Cardiac muscle cell (in vitro differentiated cells and primary cell): Measurements from ENCODE around the gene EYA4. TPM values are rescaled to one million over a fixed set of nuclear protein-coding genes. Genes with fewer than 3 reads are reported as not detected.

ENCODE experiments used
- DNase-seq, 2 donors: peaks; one replicate each; pipeline versions ENCODE4 v3.0.0 to v3.0.0-alpha.2; 2010 to 2017; ENCODE audit warnings: low read depth in 1 of 2, low spot score in 1 of 2
- H3K27ac ChIP-seq: fragments of 200-600 bp; sonication (generic); 2 replicates; pipeline ENCODE4 v1.5.1; 2016
- H3K27me3 ChIP-seq: fragments of 200-600 bp; sonication (generic); 2 replicates; pipeline ENCODE4 v1.6.0; 2016; ENCODE audit warnings: control low read depth
- H3K36me3 ChIP-seq: fragments of 200-600 bp; sonication (generic); 2 replicates; pipeline ENCODE4 v1.5.1; 2016; ENCODE audit warnings: control low read depth
- H3K4me1 ChIP-seq: fragments of 200-600 bp; sonication (generic); 2 replicates; pipeline ENCODE4 v1.8.1; 2017; ENCODE audit warnings: low read depth, mild to moderate bottlenecking, mixed run types
- H3K4me3 ChIP-seq: fragments of 200-600 bp; sonication (generic); 2 replicates; pipeline ENCODE4 v1.5.1; 2016; ENCODE audit warnings: mild to moderate bottlenecking
- H3K9me3 ChIP-seq: fragments of 200-600 bp; sonication (generic); 2 replicates; pipeline ENCODE4 v1.5.1; 2017; ENCODE audit warnings: low read depth, mild to moderate bottlenecking, control low read depth
- polyA plus RNA-seq: library from polyadenylated mRNA; unstranded; fragments of >200 nt; fragmentation: Nextera tagmentation; extraction: Ambion mirVana; gene quantifications from 2 replicates; pipeline ENCODE4 v1.2.1, GENCODE V29; 2016
- total RNA-seq: library from RNA; depleted of rRNA; stranded (reverse); fragments of >200 nt; gene quantifications from 2 replicates; pipeline ENCODE4 v1.2.3, GENCODE V29; 2016
- TF ChIP-seq, protein P1 (sequence below): IDR thresholded peaks from 2 replicates; pipeline ENCODE4 v1.5.1; 2012; ENCODE audit warnings: low read depth, mild to moderate bottlenecking, low read length

The EYA4 gene
- total and polyA plus RNA-seq, 2 experiments from 2014 or later, result 0.03 to 0.11 TPM

DNA sequence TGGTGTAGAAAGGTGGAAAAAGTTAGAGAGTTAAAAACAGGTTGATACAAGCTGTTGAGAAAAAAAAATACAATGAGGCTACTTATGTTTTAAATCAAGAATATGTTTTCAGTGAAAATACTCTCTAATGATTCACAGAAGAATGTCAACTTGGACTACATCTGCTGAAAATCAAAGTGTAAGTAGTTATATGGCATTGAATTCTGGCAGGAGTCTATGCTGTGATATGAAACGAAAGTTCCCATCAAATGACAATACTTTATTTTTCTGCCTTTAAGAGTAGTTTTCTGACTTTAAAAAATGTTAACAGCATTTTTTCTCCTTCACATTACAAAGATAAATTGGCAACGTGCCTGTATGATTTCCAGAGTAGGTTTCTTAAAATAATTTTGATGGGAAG, 158.3 kb downstream of the EYA4 start:
- no peaks in the 10 kb centered on the region for H3K27me3 ChIP-seq
- TF ChIP-seq, protein P1, sequence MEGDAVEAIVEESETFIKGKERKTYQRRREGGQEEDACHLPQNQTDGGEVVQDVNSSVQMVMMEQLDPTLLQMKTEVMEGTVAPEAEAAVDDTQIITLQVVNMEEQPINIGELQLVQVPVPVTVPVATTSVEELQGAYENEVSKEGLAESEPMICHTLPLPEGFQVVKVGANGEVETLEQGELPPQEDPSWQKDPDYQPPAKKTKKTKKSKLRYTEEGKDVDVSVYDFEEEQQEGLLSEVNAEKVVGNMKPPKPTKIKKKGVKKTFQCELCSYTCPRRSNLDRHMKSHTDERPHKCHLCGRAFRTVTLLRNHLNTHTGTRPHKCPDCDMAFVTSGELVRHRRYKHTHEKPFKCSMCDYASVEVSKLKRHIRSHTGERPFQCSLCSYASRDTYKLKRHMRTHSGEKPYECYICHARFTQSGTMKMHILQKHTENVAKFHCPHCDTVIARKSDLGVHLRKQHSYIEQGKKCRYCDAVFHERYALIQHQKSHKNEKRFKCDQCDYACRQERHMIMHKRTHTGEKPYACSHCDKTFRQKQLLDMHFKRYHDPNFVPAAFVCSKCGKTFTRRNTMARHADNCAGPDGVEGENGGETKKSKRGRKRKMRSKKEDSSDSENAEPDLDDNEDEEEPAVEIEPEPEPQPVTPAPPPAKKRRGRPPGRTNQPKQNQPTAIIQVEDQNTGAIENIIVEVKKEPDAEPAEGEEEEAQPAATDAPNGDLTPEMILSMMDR, result no peak
- no peaks in the 10 kb centered on the region for H3K4me1 ChIP-seq
- H3K27ac ChIP-seq, result no peak overlapping the region
- DNase-seq, result no peak
- H3K4me3 ChIP-seq, result no peak overlapping the region
- no peaks in the 10 kb centered on the region for H3K36me3 ChIP-seq
- no peaks in the 10 kb centered on the region for H3K9me3 ChIP-seq

DNA sequence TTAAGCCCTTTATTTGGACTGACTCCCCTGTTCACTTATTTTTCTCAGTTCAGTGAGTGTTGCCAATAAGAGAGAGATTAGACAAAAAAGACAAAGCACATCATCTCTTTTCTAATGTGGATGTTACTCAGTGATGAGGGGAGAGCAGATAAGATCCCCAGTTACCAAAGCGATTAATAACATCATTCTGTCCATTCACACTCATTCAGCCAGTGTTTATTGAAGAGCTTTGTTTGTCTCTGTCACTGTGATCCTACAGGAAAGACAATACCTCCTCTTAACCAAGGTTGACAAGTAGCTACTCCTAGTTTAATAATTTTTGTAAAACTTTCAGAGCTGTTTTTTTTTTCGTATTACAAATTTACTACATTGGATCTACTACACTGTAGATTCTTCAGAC, 163.0 kb downstream of the EYA4 start:
- Histone ChIP-seq H3K27me3 (no peaks in the 10 kb centered on the region), H3K36me3 (no peaks in the 10 kb centered on the region), H3K4me3 (no peak overlapping the region), H3K9me3 (no peaks in the 10 kb centered on the region), H3K4me1 (no peaks in the 10 kb centered on the region), H3K27ac (no peak overlapping the region)
- TF ChIP-seq, protein P1, result no peak
- no peak for DNase-seq

DNA sequence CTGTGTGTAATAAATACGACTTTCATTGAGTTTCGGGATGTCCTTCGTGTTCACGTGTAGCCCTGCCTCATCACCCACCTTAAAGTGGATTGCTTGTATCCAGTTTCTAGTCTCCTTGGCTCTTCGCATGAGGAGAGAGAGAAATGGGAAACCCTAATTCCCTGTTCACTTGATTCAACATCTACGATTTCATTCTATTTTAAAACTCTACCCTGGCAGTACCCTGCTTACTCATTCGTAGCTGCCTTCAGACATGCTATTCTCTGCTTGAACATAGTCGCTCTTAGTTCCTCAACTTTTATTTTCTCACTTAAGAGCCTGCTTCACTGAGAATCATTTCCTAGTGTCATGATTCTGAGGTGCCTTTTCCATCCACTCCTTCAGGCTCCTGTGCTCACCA, 163.6 kb downstream of the EYA4 start:
- no peaks in the 10 kb centered on the region for H3K36me3 ChIP-seq
- H3K27me3 ChIP-seq, result no peaks in the 10 kb centered on the region
- H3K4me3 ChIP-seq, result no peak overlapping the region
- no peaks in the 10 kb centered on the region for H3K9me3 ChIP-seq
- H3K27ac ChIP-seq, result no peak overlapping the region
- TF ChIP-seq, protein P1, result no peak
- DNase-seq, result no peak
- H3K4me1 ChIP-seq, result no peaks in the 10 kb centered on the region

DNA sequence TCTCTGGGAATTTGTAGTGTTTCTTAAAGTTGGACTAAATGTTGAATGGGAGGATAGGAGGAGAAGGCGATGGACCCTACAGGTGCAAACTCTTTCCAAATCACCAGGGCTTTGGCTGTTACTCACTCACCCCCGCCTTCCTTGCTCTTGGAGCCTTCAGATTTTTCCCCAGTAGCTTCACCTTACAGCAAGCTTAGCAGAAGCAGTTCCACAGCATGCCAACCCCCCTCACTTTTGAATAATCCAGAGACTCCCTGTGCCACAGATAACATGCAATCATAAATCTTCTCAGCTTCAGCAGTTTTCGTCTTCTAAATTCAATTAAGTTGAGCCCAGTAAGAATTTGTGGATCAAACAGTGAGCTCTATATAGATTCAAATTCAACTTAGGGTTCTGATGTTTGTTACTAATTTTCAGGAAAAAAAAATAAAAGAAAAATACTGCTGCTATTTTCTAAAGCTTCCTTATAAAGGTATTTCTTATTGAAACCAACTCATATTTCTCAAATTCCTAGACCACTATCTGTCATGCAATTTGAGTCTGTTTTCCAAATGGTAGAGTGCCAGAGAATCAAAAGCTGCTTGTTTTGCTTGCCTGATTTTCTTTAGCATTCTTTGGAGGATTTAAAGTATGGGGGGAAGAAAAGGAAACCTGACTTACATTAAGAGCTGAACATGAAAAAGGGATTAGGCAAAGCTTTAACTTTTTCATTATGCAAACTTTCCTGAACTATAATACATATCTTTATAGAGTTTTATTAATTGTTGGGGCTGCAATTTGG, 166.4 kb downstream of the EYA4 start:
- Histone ChIP-seq H3K27ac (no peak overlapping the region), H3K36me3 (no peaks in the 10 kb centered on the region), H3K27me3 (no peaks in the 10 kb centered on the region), H3K9me3 (no peaks in the 10 kb centered on the region), H3K4me1 (peaks cover 12% of the 10 kb centered on the region), H3K4me3 (no peak overlapping the region)
- DNase-seq, result no peak
- TF ChIP-seq, protein P1, result no peak

DNA sequence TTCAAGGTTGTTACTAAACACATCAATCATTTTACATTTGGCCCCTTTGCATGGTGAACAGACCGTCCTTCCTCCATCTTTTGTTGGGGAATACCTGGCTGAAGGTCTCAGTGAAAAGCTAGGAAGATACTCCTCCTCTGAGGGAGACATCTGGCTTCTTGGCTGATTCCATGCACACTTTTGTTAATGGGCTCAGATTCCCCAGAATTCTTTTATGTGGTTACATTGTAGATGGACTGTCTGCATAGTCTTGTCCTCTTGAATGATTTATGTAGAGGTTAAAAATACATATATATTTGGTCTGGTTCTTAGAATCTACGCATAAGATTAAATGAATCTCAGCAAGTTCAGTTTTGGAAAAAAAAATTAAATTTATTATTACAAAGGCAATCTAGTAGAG, 167.0 kb downstream of the EYA4 start:
- Histone ChIP-seq H3K36me3 (no peaks in the 10 kb centered on the region), H3K27ac (no peak overlapping the region), H3K4me3 (no peak overlapping the region), H3K9me3 (no peaks in the 10 kb centered on the region), H3K4me1 (peaks cover 12% of the 10 kb centered on the region), H3K27me3 (no peaks in the 10 kb centered on the region)
- TF ChIP-seq, protein P1, result no peak
- no peak for DNase-seq
